GM12878 (cell line): ENCODE results near the gene ACSF3. TPM values are rescaled to one million over a fixed set of nuclear protein-coding genes. Genes with fewer than 3 reads are reported as not detected.

Experiments used
- ATAC-seq: fragments of 200-7000 bp; cut with Tn5 transposase; 3 replicates; pipeline ENCODE4 v1.9.1; 2020; ENCODE audit warnings: mild to moderate bottlenecking, moderate library complexity
- BruUV-seq: library from RNA; stranded (reverse); fragments of 400-500 nt; replicated peaks from 2 replicates; lab custom pipeline; 2021; lab: Mats Ljungman, UMichigan
- CTCF ChIA-PET: fragments of 300-600 bp; sonication (Branson Sonifier 250); formaldehyde crosslinking; extraction: SDS; loops from one replicate; lab custom pipeline; 2021; ENCODE audit warnings: inconsistent platforms; lab: Yijun Ruan, JAX
- POLR2A ChIA-PET: fragments of 350-600 bp; formaldehyde crosslinking; extraction: SDS; loops from one replicate; lab custom pipeline; 2021; ENCODE audit warnings: inconsistent platforms; lab: Charles Lee
- RAD21 ChIA-PET: fragments of 300-600 bp; sonication (Branson Sonifier 250); formaldehyde crosslinking; loops from one replicate; lab custom pipeline; 2023; ENCODE audit warnings: antibody characterized with exemption; ENCODE audit not compliant: unreplicated experiment; lab: Charles Lee
- SMC1A ChIA-PET: fragments of 300-600 bp; sonication (Branson Sonifier 250); formaldehyde crosslinking; loops from one replicate; lab custom pipeline; 2023; ENCODE audit not compliant: unreplicated experiment, uncharacterized antibody; lab: Charles Lee
- DNase-seq: peaks from one replicate; pipeline ENCODE4 v3.0.0-alpha.2; 2011; ENCODE audit warnings: low read depth, low spot score
- FAIRE-seq: peaks from 3 replicates; lab custom pipeline; 2011; peaks lifted over from hg19 to GRCh38; lab: Jason Lieb, UNC
- H2AFZ ChIP-seq: 2 replicates; pipeline ENCODE4 v1.6.0; 2011; ENCODE audit warnings: low read depth, low read length, control low read depth; ENCODE audit not compliant: control insufficient read depth
- H3K27ac ChIP-seq: 2 replicates; pipeline ENCODE4 v1.5.1; 2011; ENCODE audit warnings: control low read depth; ENCODE audit not compliant: control insufficient read depth, insufficient read depth
- H3K27me3 ChIP-seq, 2 experiments: replicated peaks in 1 of 2; 2 replicates each; pipeline versions ENCODE4 v1.6.0 to v1.6.1; 2011; ENCODE audit warnings: low read length in 1 of 2; ENCODE audit not compliant: control insufficient read depth in 2 of 2, insufficient read depth in 2 of 2
- H3K36me3 ChIP-seq, 2 experiments: 2 replicates each; pipeline ENCODE4 v1.5.1; 2011; ENCODE audit warnings: low read length in 1 of 2; ENCODE audit not compliant: control insufficient read depth in 2 of 2, insufficient read depth in 2 of 2
- H3K4me1 ChIP-seq: 2 replicates; pipeline ENCODE4 v1.6.1; 2011; ENCODE audit warnings: mild to moderate bottlenecking, low read length, moderate library complexity, mixed read lengths; ENCODE audit not compliant: control insufficient read depth, insufficient read depth
- H3K4me2 ChIP-seq: 2 replicates; pipeline ENCODE4 v1.6.0; 2011; ENCODE audit warnings: control low read depth; ENCODE audit not compliant: control insufficient read depth, insufficient read depth
- H3K4me3 ChIP-seq: fragments of 200-600 bp; sonication (generic); 2 replicates; pipeline ENCODE4 v1.5.1; 2016
- H3K79me2 ChIP-seq: 2 replicates; pipeline ENCODE4 v1.6.0; 2011; ENCODE audit warnings: low read length; ENCODE audit not compliant: control insufficient read depth, insufficient read depth
- H3K9ac ChIP-seq: 2 replicates; pipeline ENCODE4 v1.8.0; 2011; ENCODE audit warnings: low read length, control low read depth, mixed read lengths; ENCODE audit not compliant: control insufficient read depth, insufficient read depth
- H3K9me3 ChIP-seq: replicated peaks from 3 replicates; pipeline ENCODE4 v1.5.1; 2011; ENCODE audit warnings: mild to moderate bottlenecking, low read length; ENCODE audit not compliant: control insufficient read depth, insufficient read depth
- H4K20me1 ChIP-seq: 2 replicates; pipeline ENCODE4 v1.6.0; 2011; ENCODE audit not compliant: control insufficient read depth, insufficient read depth
- CEBPB ChIP-seq, 2 experiments: fragments of 150-350 bp in 1 of 2; IDR thresholded peaks; 2 replicates each; pipeline ENCODE4 v1.6.1; 2012 to 2014; ENCODE audit warnings: low read depth in 2 of 2, low read length in 2 of 2, borderline replicate concordance in 1 of 2, inconsistent platforms in 1 of 2
- CHD4 ChIP-seq: fragments of 200-600 bp; sonication (generic); IDR thresholded peaks from 2 replicates; pipeline ENCODE4 v1.6.1; 2016; ENCODE audit warnings: mild to moderate bottlenecking
- CTCF ChIP-seq, 3 experiments: IDR thresholded peaks in 2 of 3; conservative IDR thresholded peaks in 1 of 3; 2 replicates each; pipeline ENCODE4 v1.5.1; 2011; ENCODE audit warnings: low read depth in 3 of 3, low read length in 3 of 3, mild to moderate bottlenecking in 3 of 3, control low read depth in 2 of 3, moderate library complexity in 2 of 3, inconsistent platforms in 1 of 3, mixed read lengths in 1 of 3; ENCODE audit not compliant: control insufficient read depth in 2 of 3, insufficient read depth in 1 of 3; ENCODE audit errors: extremely low read depth in 1 of 3
- E2F8 ChIP-seq: fragments of 450-650 bp; IDR thresholded peaks from 2 replicates; pipeline ENCODE4 v1.6.1; 2018; ENCODE audit warnings: mild to moderate bottlenecking, low read depth, moderate library complexity; ENCODE audit not compliant: partially characterized antibody
- ESRRA ChIP-seq: IDR thresholded peaks from 2 replicates; pipeline ENCODE4 v1.6.1; 2012; ENCODE audit warnings: mild to moderate bottlenecking, low read length, improper control_type of control experiment
- KDM1A ChIP-seq: fragments of 200-600 bp; sonication (generic); IDR thresholded peaks from 2 replicates; pipeline ENCODE4 v1.6.1; 2016; ENCODE audit warnings: borderline replicate concordance
- MAX ChIP-seq: IDR thresholded peaks from 2 replicates; pipeline ENCODE4 v1.6.1; 2012; ENCODE audit warnings: low read depth, low read length, improper control_type of control experiment
- MLLT1 ChIP-seq: fragments of 450-650 bp; IDR thresholded peaks from 2 replicates; pipeline ENCODE4 v1.6.1; 2016; ENCODE audit warnings: mild to moderate bottlenecking
- NFYA ChIP-seq: IDR thresholded peaks from 2 replicates; pipeline ENCODE4 v1.6.1; 2011; ENCODE audit warnings: low read depth, mild to moderate bottlenecking, low read length, improper control_type of control experiment, borderline replicate concordance
- NR2F1 ChIP-seq: fragments of 450-650 bp; conservative IDR thresholded peaks from 2 replicates; pipeline ENCODE4 v1.6.1; 2017; ENCODE audit warnings: mild to moderate bottlenecking
- NRF1 ChIP-seq: conservative IDR thresholded peaks from 2 replicates; pipeline ENCODE4 v1.6.1; 2011; ENCODE audit warnings: mild to moderate bottlenecking, low read depth, low read length, improper control_type of control experiment
- SIN3A ChIP-seq: IDR thresholded peaks from 2 replicates; pipeline ENCODE4 v1.6.1; 2012; ENCODE audit warnings: low read depth, low read length, improper control_type of control experiment
- SRF ChIP-seq, 2 experiments: IDR thresholded peaks; 2 replicates each; pipeline ENCODE4 v1.6.1; 2011; ENCODE audit warnings: low read depth in 2 of 2, low read length in 2 of 2, mild to moderate bottlenecking in 1 of 2, moderate library complexity in 1 of 2
- STAT3 ChIP-seq: IDR thresholded peaks from 2 replicates; pipeline ENCODE4 v1.6.1; 2011; ENCODE audit warnings: low read depth, low read length, improper control_type of control experiment
- ZBED1 ChIP-seq: IDR thresholded peaks from 2 replicates; pipeline ENCODE4 v1.6.1; 2016; ENCODE audit warnings: borderline replicate concordance
- ZBTB33 ChIP-seq: fragments of 450-650 bp; IDR thresholded peaks from 2 replicates; pipeline ENCODE4 v1.6.1; 2017; ENCODE audit warnings: mild to moderate bottlenecking
- ZNF384 ChIP-seq: IDR thresholded peaks from 2 replicates; pipeline ENCODE4 v1.6.1; 2012; ENCODE audit warnings: low read depth, mild to moderate bottlenecking, low read length, improper control_type of control experiment, borderline replicate concordance
- WGBS: methylation state at CpG from one replicate; pipeline ENCODE4 v1.1.6; 2016; ENCODE audit warnings: low lambda C conversion rate; ENCODE audit not compliant: insufficient replicate concordance, insufficient coverage; ENCODE audit errors: missing lambda C conversion rate; 5-methylcytosine and 5-hydroxymethylcytosine counted together
- in situ Hi-C: fragments of 300-500 bp; cut with MboI; formaldehyde crosslinking; loops from 9 replicates; pipeline ENCODE4 v1.14.3; 2018; ENCODE audit warnings: mixed read lengths
- intact Hi-C: fragments of 100-400 bp; cut with micrococcal nuclease; formaldehyde crosslinking; loops from one replicate; pipeline ENCODE4 v1.14.2; 2022; ENCODE audit not compliant: unreplicated experiment
- polyA plus RNA-seq, 11 experiments: library from polyadenylated mRNA; depleted of rRNA in 4 of 11; unstranded in 6 of 11; stranded (reverse) in 5 of 11; fragments of >200 nt; fragmentation: Nextera tagmentation in 4 of 11; fragmentation: Illumina TruSeq in 1 of 11; extraction: Ambion mirVana in 4 of 11; extraction: Trizol in 1 of 11; gene quantifications; 1 replicate in 1 of 11; 2 replicates in 10 of 11; pipeline versions ENCODE4 v1.2.1 to v1.2.3, GENCODE V29; 2011 to 2016; ENCODE audit warnings: inconsistent platforms in 2 of 11, missing spikeins in 2 of 11, low read depth in 1 of 11
- total RNA-seq, 4 experiments: library from RNA; depleted of rRNA in 3 of 4; stranded (reverse); fragments of >200 nt in 3 of 4; fragmentation: Illumina TruSeq in 1 of 4; extraction: Trizol in 1 of 4; gene quantifications; 2 replicates each; pipeline versions ENCODE4 v1.2.1 to v1.2.3, GENCODE V29; 2013 to 2021

ACSF3 gene
- total and polyA plus RNA-seq, 10 of the 15 experiments (the other 5 are each of a cell fraction or from before 2014, with no cell fraction given), result 1.0 to 44.4 (median 25.8) TPM

GRCh38 chr16:89139907-89140361 lies 46.3 kb downstream of the ACSF3 start:
- no peak overlapping the region for H3K4me3 ChIP-seq
- ChIA-PET RAD21 (no interaction called here), SMC1A (no interaction called here), CTCF (no interaction called here), POLR2A (no interaction called here)
- intact Hi-C loops, result no loop called here
- no peaks in the 10 kb centered on the region for H3K9me3 ChIP-seq
- no TSS peak for BruUV-seq
- no peaks in the 10 kb centered on the region for H3K4me1 ChIP-seq
- H3K27me3 ChIP-seq, result no peaks in the 10 kb centered on the region
- FAIRE-seq (no peak), DNase-seq (no peak), ATAC-seq (no peak)
- H3K4me2 ChIP-seq, result no peak overlapping the region
- in situ Hi-C loops, result no loop called here
- H3K27ac ChIP-seq, result no peak overlapping the region
- H3K79me2 ChIP-seq, result no peaks in the 10 kb centered on the region
- no peak overlapping the region for H2AFZ ChIP-seq
- no peak overlapping the region for H3K9ac ChIP-seq
- H4K20me1 ChIP-seq, result no peaks in the 10 kb centered on the region
- H3K36me3 ChIP-seq, result peaks cover 3 to 16% of the 10 kb centered on the region in 2 experiments; a peak in 3 of 4 replicates
- WGBS, result over 99% methylated on average over 12 of the region's 12 CpGs
- TF ChIP-seq SIN3A, result no peak
- no peak for TF ChIP-seq CHD4
- no peak for TF ChIP-seq NRF1
- no peak for TF ChIP-seq ZBED1
- no peak for TF ChIP-seq MLLT1
- TF ChIP-seq E2F8, result no peak
- no peak for TF ChIP-seq NFYA
- TF ChIP-seq STAT3, result no peak
- TF ChIP-seq MAX, result no peak
- no peak for TF ChIP-seq ZBTB33
- no peak for TF ChIP-seq NR2F1
- no peak for TF ChIP-seq KDM1A
- no peak for TF ChIP-seq ZNF384
- TF ChIP-seq CEBPB (IDR thresholded peaks at IDR 0.05; ENCODE audit: borderline replicate concordance in 1 of 2, low read depth in 2 of 2, low read length in 2 of 2), result no peak
- TF ChIP-seq CTCF (IDR thresholded peaks at IDR 0.05 in 2 of 3, conservative IDR thresholded peaks at IDR 0.05 in 1 of 3; ENCODE audit: control insufficient read depth in 2 of 3, extremely low read depth in 1 of 3, insufficient read depth in 1 of 3, low read depth in 3 of 3, low read length in 3 of 3), result no peak
- TF ChIP-seq SRF (IDR thresholded peaks at IDR 0.05; ENCODE audit: low read depth in 2 of 2, low read length in 2 of 2), result no peak
- no peak for TF ChIP-seq ESRRA
